Panc1 (cell line): ENCODE measurements around the gene DDX24. TPM values are rescaled to one million over a fixed set of nuclear protein-coding genes. Genes with fewer than 3 reads are reported as not detected.

Experiments
- ATAC-seq: fragments of 200-7000 bp; cut with Tn5 transposase; 2 replicates; pipeline ENCODE4 v1.9.1; 2020; ENCODE audit warnings: mild to moderate bottlenecking, moderate library complexity
- BruUV-seq: library from RNA; stranded (reverse); fragments of 400-500 nt; replicated peaks from 2 replicates; lab custom pipeline; 2021; lab: Mats Ljungman, UMichigan
- CTCF ChIA-PET: fragments of 300-600 bp; sonication (Branson Sonifier 250); formaldehyde crosslinking; loops from one replicate; lab custom pipeline; 2022; ENCODE audit warnings: antibody characterized with exemption; lab: Charles Lee
- POLR2A ChIA-PET: fragments of 300-600 bp; sonication (Branson Sonifier 250); formaldehyde crosslinking; loops from one replicate; lab custom pipeline; 2022; ENCODE audit warnings: antibody characterized with exemption; lab: Charles Lee
- DNase-seq: peaks from one replicate; pipeline ENCODE4 v3.0.0-alpha.2; 2010; ENCODE audit warnings: low read depth, low spot score
- H3K27ac ChIP-seq: 2 replicates; pipeline ENCODE4 v1.5.1; 2011; ENCODE audit warnings: mild to moderate bottlenecking, low read length, inconsistent platforms
- H3K27me3 ChIP-seq: fragments of 200-500 bp; sonication (Bioruptor generic); 2 replicates; pipeline ENCODE4 v1.6.0; 2014; ENCODE audit warnings: low read length, inconsistent platforms; ENCODE audit not compliant: control insufficient read depth, insufficient read depth
- H3K36me3 ChIP-seq: fragments of 200-500 bp; sonication (Bioruptor generic); 2 replicates; pipeline ENCODE4 v1.5.1; 2014; ENCODE audit warnings: inconsistent platforms, mild to moderate bottlenecking, low read length, moderate library complexity; ENCODE audit not compliant: control insufficient read depth, insufficient read depth
- H3K4me1 ChIP-seq: 2 replicates; pipeline ENCODE4 v1.5.1; 2011; ENCODE audit warnings: inconsistent platforms, mild to moderate bottlenecking, low read length, moderate library complexity; ENCODE audit not compliant: control insufficient read depth, insufficient read depth
- H3K4me3 ChIP-seq, 2 experiments: 2 replicates each; pipeline ENCODE4 v1.5.1; 2011 to 2012; ENCODE audit warnings: low read depth in 2 of 2, low read length in 2 of 2, mild to moderate bottlenecking in 2 of 2, inconsistent platforms in 1 of 2, moderate library complexity in 1 of 2
- H3K9me3 ChIP-seq: fragments of 200-500 bp; sonication (Bioruptor generic); 2 replicates; pipeline ENCODE4 v1.5.1; 2014; ENCODE audit warnings: low read depth, mild to moderate bottlenecking, inconsistent platforms, low read length, moderate library complexity; ENCODE audit not compliant: control insufficient read depth, insufficient read depth
- CTCF ChIP-seq: fragments of 450-650 bp; IDR thresholded peaks from 2 replicates; pipeline ENCODE4 v1.5.1; 2017; ENCODE audit warnings: mild to moderate bottlenecking
- POLR2AphosphoS5 ChIP-seq: IDR thresholded peaks from 2 replicates; pipeline ENCODE4 v1.6.1; 2012; ENCODE audit warnings: mild to moderate bottlenecking, low read depth, low read length, moderate library complexity
- REST ChIP-seq, 2 experiments: IDR thresholded peaks; 2 replicates each; pipeline ENCODE4 v1.6.1; 2011 to 2012; ENCODE audit warnings: low read depth in 2 of 2, control low read depth in 1 of 2, low read length in 1 of 2, mild to moderate bottlenecking in 1 of 2, moderate library complexity in 1 of 2; ENCODE audit not compliant: insufficient read depth in 1 of 2
- SIN3A ChIP-seq: IDR thresholded peaks from 2 replicates; pipeline ENCODE4 v1.6.1; 2012; ENCODE audit warnings: low read depth, mild to moderate bottlenecking, low read length, moderate library complexity, borderline replicate concordance; ENCODE audit not compliant: insufficient read depth
- TCF7L2 ChIP-seq: IDR thresholded peaks from 2 replicates; pipeline ENCODE4 v1.6.1; 2011; ENCODE audit warnings: mild to moderate bottlenecking, low read depth, low read length, inconsistent platforms
- in situ Hi-C: cut with HindIII; loops from 2 replicates; pipeline ENCODE4 v1.10.0; 2016; ENCODE audit warnings: low sequenced_read_pairs, low pct_unique_long_range_greater_than_20kb
- intact Hi-C: fragments of 100-400 bp; cut with micrococcal nuclease; formaldehyde crosslinking; loops from one replicate; pipeline ENCODE4 v1.10.0; 2022; ENCODE audit not compliant: unreplicated experiment
- total RNA-seq: library from RNA; stranded (reverse); gene quantifications from one replicate; pipeline ENCODE4 v1.2.1, GENCODE V29; 2021; ENCODE audit not compliant: unreplicated experiment

DDX24 gene
- total RNA-seq, 1 experiment from 2014 or later = 103 TPM

GRCh38 chr14:94101748-94102147 is 20.7 kb upstream of the DDX24 start:
- TF ChIP-seq TCF7L2 (no peak), CTCF (no peak), REST (IDR thresholded peaks at IDR 0.05; ENCODE audit: insufficient read depth in 1 of 2, low read depth in 2 of 2, low read length in 1 of 2) (no peak), SIN3A (no peak), POLR2AphosphoS5 (no peak)
- DNase-seq (no peak), ATAC-seq (no peak)
- no peak overlapping the region for H3K4me3 ChIP-seq
- intact Hi-C loops (no loop called here), in situ Hi-C loops (no loop called here)
- no peak overlapping the region for H3K27ac ChIP-seq
- no TSS peak for BruUV-seq
- H3K4me1 ChIP-seq = no peaks in the 10 kb centered on the region
- POLR2A ChIA-PET = no interaction called here
- CTCF ChIA-PET = no interaction called here
- no peaks in the 10 kb centered on the region for H3K36me3 ChIP-seq
- H3K9me3 ChIP-seq = no peaks in the 10 kb centered on the region
- H3K27me3 ChIP-seq = no peaks in the 10 kb centered on the region

- H3K27ac ChIP-seq = no peak overlapping the region
- TF ChIP-seq REST (IDR thresholded peaks at IDR 0.05; ENCODE audit: insufficient read depth in 1 of 2, low read depth in 2 of 2, low read length in 1 of 2) = no peak
- TF ChIP-seq TCF7L2 = no peak
- TF ChIP-seq POLR2AphosphoS5 = no peak
- TF ChIP-seq CTCF = no peak
- TF ChIP-seq SIN3A = no peak
- ATAC-seq (peak; percentile 48), DNase-seq (no peak)
- ChIA-PET POLR2A (interaction anchor here (0.6 kb wide), 1 partner anchor 19 kb away, joined by 8 read pairs; no protein-coding TSS in a partner anchor), CTCF (interaction anchor here (0.7 kb wide), 1 partner anchor 10 kb away, joined by 4 read pairs; no protein-coding TSS in a partner anchor)
- H3K9me3 ChIP-seq = no peaks in the 10 kb centered on the region
- H3K27me3 ChIP-seq = no peaks in the 10 kb centered on the region
- no peaks in the 10 kb centered on the region for H3K4me1 ChIP-seq
- in situ Hi-C loops (no loop called here), intact Hi-C loops (no loop called here)
- no peak overlapping the region for H3K4me3 ChIP-seq
- BruUV-seq = no TSS peak
- no peaks in the 10 kb centered on the region for H3K36me3 ChIP-seq
Observed at GRCh38 chr14:94100847-94101246, 19.8 kb upstream of the DDX24 start.
